Keratinocyte (primary cell): ENCODE data around the gene DDX31. TPM values are rescaled to one million over a fixed set of nuclear protein-coding genes. Genes with fewer than 3 reads are reported as not detected.

Experiments
- DNase-seq: peaks from one replicate; pipeline ENCODE4 v3.0.0-alpha.2; 2011; ENCODE audit warnings: low read depth, missing footprints, low spot score
- FAIRE-seq: peaks from 2 replicates; lab custom pipeline; 2011; peaks lifted over from hg19 to GRCh38; lab: Jason Lieb, UNC
- H2AFZ ChIP-seq: 2 replicates; pipeline ENCODE4 v1.6.0; 2012; ENCODE audit warnings: low read length, control low read depth, inconsistent platforms; ENCODE audit not compliant: control insufficient read depth
- H3K27ac ChIP-seq: 2 replicates; pipeline ENCODE4 v1.5.1; 2011; ENCODE audit warnings: low read length; ENCODE audit not compliant: control insufficient read depth, insufficient read depth
- H3K27me3 ChIP-seq: 3 replicates; pipeline ENCODE4 v1.6.0; 2011; ENCODE audit warnings: low read length; ENCODE audit not compliant: control insufficient read depth, insufficient read depth; ENCODE audit errors: extremely low read depth
- H3K36me3 ChIP-seq, 2 experiments: 2 replicates in 1 of 2; 3 replicates in 1 of 2; pipeline ENCODE4 v1.5.1; 2011; ENCODE audit warnings: low read length in 2 of 2, mild to moderate bottlenecking in 1 of 2; ENCODE audit not compliant: control insufficient read depth in 2 of 2, insufficient read depth in 2 of 2; ENCODE audit errors: extremely low read depth in 1 of 2
- H3K4me1 ChIP-seq: 3 replicates; pipeline ENCODE4 v1.5.1; 2011; ENCODE audit warnings: low read length; ENCODE audit not compliant: control insufficient read depth, insufficient read depth; ENCODE audit errors: extremely low read depth
- H3K4me2 ChIP-seq: 3 replicates; pipeline ENCODE4 v1.6.0; 2011; ENCODE audit warnings: low read depth, low read length; ENCODE audit not compliant: control insufficient read depth, insufficient read depth; ENCODE audit errors: extremely low read depth
- H3K4me3 ChIP-seq, 3 experiments: fragments of 200-600 bp in 1 of 3; sonication (generic) in 1 of 3; 2 replicates in 2 of 3; 3 replicates in 1 of 3; pipeline ENCODE4 v1.5.1; 2011 to 2016; ENCODE audit warnings: low read length in 3 of 3, mild to moderate bottlenecking in 3 of 3, control low read depth in 2 of 3, inconsistent platforms in 1 of 3, low read depth in 1 of 3, mixed read lengths in 1 of 3, mixed run types in 1 of 3, moderate library complexity in 1 of 3; ENCODE audit not compliant: control insufficient read depth in 2 of 3, insufficient read depth in 2 of 3; ENCODE audit errors: extremely low read depth in 1 of 3
- H3K79me2 ChIP-seq: 2 replicates; pipeline ENCODE4 v1.6.0; 2012; ENCODE audit warnings: low read length; ENCODE audit not compliant: control insufficient read depth, insufficient read depth
- H3K9ac ChIP-seq: 3 replicates; pipeline ENCODE4 v1.6.0; 2011; ENCODE audit warnings: low read length; ENCODE audit not compliant: control insufficient read depth, insufficient read depth; ENCODE audit errors: extremely low read depth
- H3K9me1 ChIP-seq: 3 replicates; pipeline ENCODE4 v1.6.0; 2011; ENCODE audit warnings: low read length; ENCODE audit not compliant: control insufficient read depth, insufficient read depth; ENCODE audit errors: extremely low read depth
- H3K9me3 ChIP-seq: 2 replicates; pipeline ENCODE4 v1.5.1; 2012; ENCODE audit warnings: low read depth, low read length; ENCODE audit not compliant: control insufficient read depth
- H4K20me1 ChIP-seq: 3 replicates; pipeline ENCODE4 v1.6.0; 2011; ENCODE audit warnings: low read length; ENCODE audit not compliant: control insufficient read depth, insufficient read depth; ENCODE audit errors: extremely low read depth
- EZH2 ChIP-seq: IDR thresholded peaks from one replicate; pipeline ENCODE4 v1.6.1; 2012; ENCODE audit warnings: inconsistent platforms, mild to moderate bottlenecking, low read length, moderate library complexity
- dilution Hi-C: fragments of 300-500 bp; cut with MboI; formaldehyde crosslinking; loops from one replicate; pipeline ENCODE4 v1.7.0; 2020; ENCODE audit warnings: low sequenced_read_pairs; ENCODE audit not compliant: extremely low pct_ligation_motif_present
- polyA plus RNA-seq, 5 experiments: library from polyadenylated mRNA; depleted of rRNA in 3 of 5; stranded (reverse) in 3 of 5; stranded (forward) in 1 of 5; unstranded in 1 of 5; fragments of >200 nt; gene quantifications; 1 replicate in 1 of 5; 2 replicates in 3 of 5; 3 replicates in 1 of 5; pipeline versions ENCODE4 v1.2.1 to v1.2.3, GENCODE V29; 2011 to 2012; ENCODE audit warnings: missing spikeins in 2 of 5, low read depth in 1 of 5, low replicate concordance in 1 of 5
- TF ChIP-seq, protein P1 (sequence below), 3 experiments: IDR thresholded peaks in 1 of 3; conservative IDR thresholded peaks in 1 of 3; optimal IDR thresholded peaks in 1 of 3; 2 replicates in 2 of 3; 3 replicates in 1 of 3; pipeline versions ENCODE3 to v1.5.1; 2011; ENCODE audit warnings: low read length in 3 of 3, mild to moderate bottlenecking in 3 of 3, moderate library complexity in 2 of 3, control low read depth in 1 of 3, inconsistent platforms in 1 of 3; ENCODE audit not compliant: insufficient read depth in 2 of 3; ENCODE audit errors: extremely low read depth in 1 of 3

Gene DDX31
- polyA plus RNA-seq, 1 donor (not counting 4 experiments of a cell fraction or from before 2014, with no cell fraction given), result 21.0 TPM

GRCh38 chr9:132651259-132651658 is 18.5 kb downstream of the DDX31 start:
- no peak overlapping the region for H2AFZ ChIP-seq
- DNase-seq (no peak), FAIRE-seq (no peak)
- peaks cover under 1% of the 10 kb centered on the region for H3K79me2 ChIP-seq
- H3K27ac ChIP-seq, result no peak overlapping the region
- dilution Hi-C loops, result no loop called here
- H4K20me1 ChIP-seq, result peaks cover 3% of the 10 kb centered on the region
- no peaks in the 10 kb centered on the region for H3K27me3 ChIP-seq
- H3K4me3 ChIP-seq, result no peak overlapping the region
- H3K4me2 ChIP-seq, result no peak overlapping the region
- H3K9ac ChIP-seq, result no peak overlapping the region
- no peak for TF ChIP-seq EZH2
- TF ChIP-seq, protein P1, sequence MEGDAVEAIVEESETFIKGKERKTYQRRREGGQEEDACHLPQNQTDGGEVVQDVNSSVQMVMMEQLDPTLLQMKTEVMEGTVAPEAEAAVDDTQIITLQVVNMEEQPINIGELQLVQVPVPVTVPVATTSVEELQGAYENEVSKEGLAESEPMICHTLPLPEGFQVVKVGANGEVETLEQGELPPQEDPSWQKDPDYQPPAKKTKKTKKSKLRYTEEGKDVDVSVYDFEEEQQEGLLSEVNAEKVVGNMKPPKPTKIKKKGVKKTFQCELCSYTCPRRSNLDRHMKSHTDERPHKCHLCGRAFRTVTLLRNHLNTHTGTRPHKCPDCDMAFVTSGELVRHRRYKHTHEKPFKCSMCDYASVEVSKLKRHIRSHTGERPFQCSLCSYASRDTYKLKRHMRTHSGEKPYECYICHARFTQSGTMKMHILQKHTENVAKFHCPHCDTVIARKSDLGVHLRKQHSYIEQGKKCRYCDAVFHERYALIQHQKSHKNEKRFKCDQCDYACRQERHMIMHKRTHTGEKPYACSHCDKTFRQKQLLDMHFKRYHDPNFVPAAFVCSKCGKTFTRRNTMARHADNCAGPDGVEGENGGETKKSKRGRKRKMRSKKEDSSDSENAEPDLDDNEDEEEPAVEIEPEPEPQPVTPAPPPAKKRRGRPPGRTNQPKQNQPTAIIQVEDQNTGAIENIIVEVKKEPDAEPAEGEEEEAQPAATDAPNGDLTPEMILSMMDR (optimal IDR thresholded peaks at IDR 0.05 in 1 of 3, IDR thresholded peaks at IDR 0.05 in 1 of 3, conservative IDR thresholded peaks at IDR 0.05 in 1 of 3; ENCODE audit: extremely low read depth in 1 of 3, insufficient read depth in 2 of 3, low read length in 3 of 3), result peak; percentile 25 to 46 (median 43)
- no peaks in the 10 kb centered on the region for H3K9me1 ChIP-seq
- no peaks in the 10 kb centered on the region for H3K9me3 ChIP-seq
- H3K4me1 ChIP-seq, result peaks cover 16% of the 10 kb centered on the region
- H3K36me3 ChIP-seq, result peaks cover 15 to 29% of the 10 kb centered on the region in 2 experiments

- no peak for DNase-seq
- no peaks in the 10 kb centered on the region for H3K9me1 ChIP-seq
- H3K9me3 ChIP-seq, result no peaks in the 10 kb centered on the region
- peaks cover 16% of the 10 kb centered on the region for H3K4me1 ChIP-seq
- no peak for TF ChIP-seq EZH2
- TF ChIP-seq, protein P1 (optimal IDR thresholded peaks at IDR 0.05 in 1 of 3, IDR thresholded peaks at IDR 0.05 in 1 of 3, conservative IDR thresholded peaks at IDR 0.05 in 1 of 3; ENCODE audit: extremely low read depth in 1 of 3, insufficient read depth in 2 of 3, low read length in 3 of 3), result no peak
- dilution Hi-C loops, result no loop called here
- H3K79me2 ChIP-seq, result no peaks in the 10 kb centered on the region
- H3K9ac ChIP-seq, result no peak overlapping the region
- H3K27me3 ChIP-seq, result no peaks in the 10 kb centered on the region
- H3K4me3 ChIP-seq, result no peak overlapping the region
- peaks cover 3% of the 10 kb centered on the region for H4K20me1 ChIP-seq
- peaks cover 23 to 45% of the 10 kb centered on the region in 2 experiments for H3K36me3 ChIP-seq
- H2AFZ ChIP-seq, result no peak overlapping the region
- H3K4me2 ChIP-seq, result no peak overlapping the region
- H3K27ac ChIP-seq, result no peak overlapping the region
- no peak for FAIRE-seq
Measured at GRCh38 chr9:132648685-132649084, 21.1 kb downstream of the DDX31 start.
